Pancreas (tissue), 10 donors: Measurements from ENCODE around the gene PIGS. TPM values are rescaled to one million over a fixed set of nuclear protein-coding genes. Genes with fewer than 3 reads are reported as not detected.

ENCODE experiments used
- ATAC-seq, 4 donors: fragments of 200-7000 bp; cut with Tn5 transposase; one replicate each; pipeline versions ENCODE4 v1.8.0 to v1.9.1; 2020; ENCODE audit warnings: mild to moderate bottlenecking in 4 of 4, moderate library complexity in 4 of 4
- DNase-seq, 6 donors: peaks; one replicate each; pipeline ENCODE4 v3.0.0-alpha.2; 2020
- FAIRE-seq: peaks from 2 replicates; lab custom pipeline; 2012; peaks lifted over from hg19 to GRCh38; lab: Jason Lieb, UNC
- H3K27ac ChIP-seq, 4 donors: fragments of 200-600 bp; sonication (generic); 1 replicate in 3 of 4; 2 replicates in 1 of 4; pipeline versions ENCODE4 v1.5.0 to v1.8.0; 2020
- H3K27me3 ChIP-seq, 4 donors: fragments of 200-600 bp; one replicate each; pipeline ENCODE4 v1.8.0; 2021
- H3K36me3 ChIP-seq, 3 donors: fragments of 200-600 bp; sonication (generic) in 1 of 3; one replicate each; pipeline versions ENCODE4 v1.5.0 to v1.8.0; 2020 to 2021
- H3K4me1 ChIP-seq, 3 donors: fragments of 200-600 bp; one replicate each; pipeline ENCODE4 v1.8.0; 2021
- H3K4me3 ChIP-seq, 4 donors: fragments of 200-600 bp; sonication (generic) in 2 of 4; one replicate each; pipeline versions ENCODE4 v1.5.0 to v1.8.0; 2020 to 2021
- H3K9me3 ChIP-seq, 4 donors: fragments of 200-600 bp; one replicate each; pipeline ENCODE4 v1.8.0; 2021
- CTCF ChIP-seq, 4 donors: fragments of 200-600 bp; sonication (generic) in 3 of 4; IDR thresholded peaks; one replicate each; pipeline versions ENCODE4 v1.5.0 to v1.8.0; 2021; ENCODE audit warnings: antibody characterized with exemption in 4 of 4
- WGBS, 2 donors: extraction: QIAGEN DNeasy Blood & Tissue Kit; methylation state at CpG; one replicate each; pipeline ENCODE4 v1.1.7; 2013; 5-methylcytosine and 5-hydroxymethylcytosine counted together
- intact Hi-C, 3 donors: fragments of 100-400 bp; cut with DNase I; formaldehyde crosslinking; loops; one replicate each; pipeline versions ENCODE4 v1.11.1 to v1.14.2; 2022
- polyA plus RNA-seq, 2 donors: library from polyadenylated mRNA; stranded (reverse); fragments of 200-250 nt; gene quantifications; one replicate each; pipeline ENCODE4 v1.2.3, GENCODE V29; 2013
- total RNA-seq, 6 donors: library from RNA; stranded (reverse); fragmentation: NEBNext Ultra II Directional in 4 of 6; extraction: Animal tissue kit (Norgen Biotek cat#: 25700) in 4 of 6; gene quantifications; one replicate each; pipeline versions ENCODE4 v1.2.1 to v1.2.4, GENCODE V29; 2021 to 2023
- donor health status: healthy with polysubstance abuse.
- donor health status: DM: no; HTN: no; CAD: no; lungs with moderate emphysema.
- donor health status: DM: no; HTN: no; CAD: no.
- donor health status: control.
- donor health status: control.
- donor health status: Bipolar disorder and iron deficiency.
- donor health status: DM: yes; HTN: yes; CAD: no.
- donor health status: DM: no; HTN: no; CAD: no.
- donor health status: DM: no; HTN: no; CAD: no.
- donor health status: DM: yes; HTN: yes; CAD: no.

PIGS gene
- total and polyA plus RNA-seq, 8 donors: 9.2 to 26.5 (median 15.9) TPM

GRCh38 chr17:28545787-28546415 lies 25.4 kb downstream of the PIGS start:
- 69 to 75% methylated on average over 6 of the region's 6 CpGs for WGBS, 2 donors
- Histone ChIP-seq H3K9me3 (no peaks in the 10 kb centered on the region), H3K4me3 (no peak overlapping the region), H3K27me3 (no peaks in the 10 kb centered on the region), H3K4me1 (no peaks in the 10 kb centered on the region), H3K36me3 (no peaks in the 10 kb centered on the region), H3K27ac (no peak overlapping the region)
- intact Hi-C loops: no loop called here
- FAIRE-seq (no peak), ATAC-seq (no peak), DNase-seq (peak in 2 of 6 donors; percentile 21 to 34)
- TF ChIP-seq CTCF (IDR thresholded peaks at IDR 0.05): no peak

- no peak overlapping the region for H3K4me3 ChIP-seq
- intact Hi-C loops: no loop called here
- H3K27me3 ChIP-seq: no peaks in the 10 kb centered on the region
- ATAC-seq: no peak
- no peak for FAIRE-seq
- no peaks in the 10 kb centered on the region for H3K4me1 ChIP-seq
- no peak overlapping the region for H3K27ac ChIP-seq
- H3K9me3 ChIP-seq: no peaks in the 10 kb centered on the region
- TF ChIP-seq CTCF (IDR thresholded peaks at IDR 0.05): no peak
- no peaks in the 10 kb centered on the region for H3K36me3 ChIP-seq
- peak in 1 of 6 donors; percentile 12 for DNase-seq
- 64 to 68% methylated on average over 2 of the region's 2 CpGs for WGBS, 2 donors
These were observed 26.2 kb downstream of the PIGS start for GRCh38 chr17:28545141-28545503.

- no peaks in the 10 kb centered on the region for H3K9me3 ChIP-seq
- no peaks in the 10 kb centered on the region for H3K36me3 ChIP-seq
- H3K27ac ChIP-seq: no peak overlapping the region
- H3K27me3 ChIP-seq: no peaks in the 10 kb centered on the region
- no peak for DNase-seq
- no peaks in the 10 kb centered on the region for H3K4me1 ChIP-seq
- no peak for ATAC-seq
- FAIRE-seq: no peak
- 84 to 95% methylated on average over 4 of the region's 4 CpGs for WGBS, 2 donors
- H3K4me3 ChIP-seq: no peak overlapping the region
- no peak for TF ChIP-seq CTCF (IDR thresholded peaks at IDR 0.05)
- intact Hi-C loops: no loop called here
These were observed 26.8 kb downstream of the PIGS start for GRCh38 chr17:28544402-28545140.

GRCh38 chr17:28541439-28541838 lies 29.9 kb downstream of the PIGS start:
- Histone ChIP-seq H3K9me3 (no peaks in the 10 kb centered on the region), H3K27me3 (no peaks in the 10 kb centered on the region), H3K4me1 (no peaks in the 10 kb centered on the region), H3K36me3 (no peaks in the 10 kb centered on the region), H3K27ac (no peak overlapping the region), H3K4me3 (no peak overlapping the region)
- no peak for DNase-seq
- no peak for ATAC-seq
- WGBS, 2 donors: 65 to 73% methylated on average over 4 of the region's 4 CpGs
- intact Hi-C loops: loop anchor here in 1 of 3 donors (2.0 kb wide), 1 partner anchor 49 kb away; no protein-coding TSS in a partner anchor
- TF ChIP-seq CTCF (IDR thresholded peaks at IDR 0.05): no peak
- no peak for FAIRE-seq

GRCh38 chr17:28540231-28540630 lies 31.1 kb downstream of the PIGS start:
- ATAC-seq (peak in 2 of 4 donors; percentile 14 to 18), DNase-seq (peak in 1 of 6 donors; percentile 51), FAIRE-seq (no peak)
- Histone ChIP-seq H3K4me1 (no peaks in the 10 kb centered on the region), H3K36me3 (no peaks in the 10 kb centered on the region), H3K27me3 (no peaks in the 10 kb centered on the region), H3K27ac (no peak overlapping the region), H3K9me3 (no peaks in the 10 kb centered on the region), H3K4me3 (no peak overlapping the region)
- intact Hi-C loops: loop anchor here in 1 of 3 donors (2.0 kb wide), 1 partner anchor 47 kb away; no protein-coding TSS in a partner anchor
- no peak for TF ChIP-seq CTCF (IDR thresholded peaks at IDR 0.05)
- 59 to 69% methylated on average over 4 of the region's 4 CpGs for WGBS, 2 donors
